Central memory CD8-positive, alpha-beta T cell (primary cell): Measurements from ENCODE around the gene HIPK4.
A peak's percentile ranks its signal among the peaks of the same experiment; 100 is the strongest.

ENCODE experiments used
- ATAC-seq: fragments of 150-1000 bp; cut with Tn5 transposase; replicated peaks from 2 replicates; pipeline ENCODE4 v1.10.0; 2022; ENCODE audit warnings: mild to moderate bottlenecking, moderate FRiP score, moderate number of reproducible peaks; ENCODE audit not compliant: poor library complexity, severe bottlenecking; ENCODE audit errors: extremely low read depth
- DNase-seq, 2 donors: peaks; one replicate each; pipeline ENCODE4 v3.0.0; 2021; ENCODE audit warnings: low spot score in 2 of 2
- H3K27ac Mint-ChIP-seq: one replicate; pipeline ENCODE4 v1.8.0; 2022; ENCODE audit warnings: low read depth, mild to moderate bottlenecking, moderate library complexity, mixed read lengths
- H3K27me3 Mint-ChIP-seq: one replicate; pipeline ENCODE4 v1.8.0; 2022; ENCODE audit warnings: mixed read lengths
- H3K36me3 Mint-ChIP-seq: one replicate; pipeline ENCODE4 v1.8.0; 2022; ENCODE audit warnings: mild to moderate bottlenecking, moderate library complexity, mixed read lengths; ENCODE audit not compliant: insufficient read depth
- H3K4me1 Mint-ChIP-seq: one replicate; pipeline ENCODE4 v1.8.0; 2022; ENCODE audit warnings: mixed read lengths
- H3K4me3 Mint-ChIP-seq: one replicate; pipeline ENCODE4 v1.8.0; 2022; ENCODE audit warnings: mild to moderate bottlenecking, moderate library complexity, mixed read lengths
- H3K9me3 Mint-ChIP-seq: one replicate; pipeline ENCODE4 v1.8.0; 2022; ENCODE audit warnings: mixed read lengths

The HIPK4 gene

DNA sequence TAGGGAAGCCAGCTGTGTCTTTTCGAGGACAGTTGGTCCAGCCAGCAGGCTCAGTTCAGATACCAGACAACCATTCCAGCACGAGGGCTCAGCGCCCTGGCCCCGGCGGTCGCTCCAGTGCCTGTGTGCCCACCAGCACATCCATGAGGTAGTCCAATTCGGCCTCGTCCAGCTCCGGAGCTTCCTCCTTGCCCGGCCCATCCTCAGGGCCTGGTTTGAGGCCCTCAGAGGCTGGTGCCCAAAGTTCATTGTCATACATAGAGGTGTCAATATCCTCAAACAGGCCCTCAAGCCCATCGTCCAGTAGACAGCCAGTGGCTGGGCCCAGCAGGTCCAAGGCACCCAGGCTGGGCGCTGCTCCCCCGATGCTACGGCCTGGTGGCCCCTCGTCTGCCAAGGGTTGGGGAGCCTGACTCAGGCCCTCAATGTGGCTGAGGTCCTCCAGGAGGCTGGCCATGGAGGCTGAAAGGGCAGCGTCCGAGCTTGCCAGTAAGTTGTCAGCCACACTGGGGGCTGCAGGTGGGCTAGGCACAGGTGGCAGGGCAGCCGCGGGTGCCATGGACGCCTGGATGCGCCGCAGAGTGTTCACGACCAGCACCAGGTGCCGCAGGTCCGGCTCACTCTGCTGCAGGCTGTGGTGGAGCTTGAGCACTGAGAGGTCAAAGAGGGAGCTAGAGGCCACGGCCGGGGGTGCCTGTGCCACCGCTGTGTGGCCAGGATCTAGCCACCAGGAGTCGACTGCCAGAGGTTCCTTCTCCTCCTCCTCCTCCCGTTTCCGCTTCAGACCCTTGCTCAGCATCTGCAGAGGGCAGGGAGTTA is 33.0 kb upstream of the HIPK4 start:
- Mint-ChIP-seq H3K4me1 (peaks cover 14% of the 10 kb centered on the region), H3K36me3 (peaks cover 20% of the 10 kb centered on the region), H3K27me3 (no peaks in the 10 kb centered on the region), H3K27ac (no peak overlapping the region), H3K9me3 (no peaks in the 10 kb centered on the region), H3K4me3 (peak overlapping the region; percentile 79)
- no peak for ATAC-seq
- no peak for DNase-seq

- DNase-seq (no peak), ATAC-seq (no peak)
- Mint-ChIP-seq H3K36me3 (peaks cover 20% of the 10 kb centered on the region), H3K27ac (peak overlapping the region; percentile 88), H3K27me3 (no peaks in the 10 kb centered on the region), H3K4me3 (peak overlapping the region; percentile 79), H3K9me3 (no peaks in the 10 kb centered on the region), H3K4me1 (peaks cover 20% of the 10 kb centered on the region)
These were observed 32.2 kb upstream of the HIPK4 start for GRCh38 chr19:40421993-40422747.

- peaks cover 25% of the 10 kb centered on the region for H3K4me1 Mint-ChIP-seq
- ATAC-seq (no peak), DNase-seq (peak; percentile 59 to 63)
- no peaks in the 10 kb centered on the region for H3K9me3 Mint-ChIP-seq
- peak overlapping the region; percentile 79 for H3K4me3 Mint-ChIP-seq
- no peaks in the 10 kb centered on the region for H3K27me3 Mint-ChIP-seq
- H3K27ac Mint-ChIP-seq: peak overlapping the region; percentile 88
- H3K36me3 Mint-ChIP-seq: peaks cover 20% of the 10 kb centered on the region
These were observed 31.1 kb upstream of the HIPK4 start for GRCh38 chr19:40420766-40421765.

DNA sequence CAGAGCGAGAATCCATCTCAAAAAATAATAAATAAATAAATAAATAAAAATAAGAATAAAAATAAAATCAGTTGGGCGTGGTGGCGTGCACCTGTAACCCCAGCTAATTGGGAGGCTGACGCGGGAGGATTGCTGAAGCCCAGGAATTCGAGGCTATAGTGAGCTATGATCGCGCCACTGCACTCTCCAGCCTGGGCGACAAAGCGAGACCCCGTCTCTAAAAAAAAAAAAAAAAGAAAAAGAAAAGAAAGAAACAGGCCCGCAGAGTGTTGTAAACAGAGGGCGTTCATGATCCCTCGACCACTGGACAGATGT is 30.4 kb upstream of the HIPK4 start:
- Mint-ChIP-seq H3K27me3 (no peaks in the 10 kb centered on the region), H3K9me3 (no peaks in the 10 kb centered on the region), H3K27ac (peak overlapping the region; percentile 88), H3K4me3 (peak overlapping the region; percentile 79), H3K4me1 (peaks cover 25% of the 10 kb centered on the region), H3K36me3 (peaks cover 16% of the 10 kb centered on the region)
- no peak for DNase-seq
- no peak for ATAC-seq

- Mint-ChIP-seq H3K36me3 (peaks cover 14% of the 10 kb centered on the region), H3K27ac (no peak overlapping the region), H3K4me1 (peaks cover 23% of the 10 kb centered on the region), H3K27me3 (no peaks in the 10 kb centered on the region), H3K9me3 (no peaks in the 10 kb centered on the region), H3K4me3 (peak overlapping the region; percentile 79)
- ATAC-seq: no peak
- no peak for DNase-seq
These were observed 29.8 kb upstream of the HIPK4 start for GRCh38 chr19:40419780-40420179.

- Mint-ChIP-seq H3K27me3 (no peaks in the 10 kb centered on the region), H3K9me3 (no peaks in the 10 kb centered on the region), H3K36me3 (peaks cover 10% of the 10 kb centered on the region), H3K27ac (no peak overlapping the region), H3K4me1 (peaks cover 16% of the 10 kb centered on the region), H3K4me3 (peak overlapping the region; percentile 79)
- DNase-seq (no peak), ATAC-seq (no peak)
These were observed 29.2 kb upstream of the HIPK4 start for GRCh38 chr19:40419066-40419612.

- no peak overlapping the region for H3K4me3 Mint-ChIP-seq
- H3K9me3 Mint-ChIP-seq: no peaks in the 10 kb centered on the region
- peak overlapping the region; percentile 58 for H3K27ac Mint-ChIP-seq
- DNase-seq (no peak), ATAC-seq (no peak)
- H3K27me3 Mint-ChIP-seq: no peaks in the 10 kb centered on the region
- H3K36me3 Mint-ChIP-seq: peaks cover 10% of the 10 kb centered on the region
- H3K4me1 Mint-ChIP-seq: peaks cover 20% of the 10 kb centered on the region
These were observed 28.1 kb upstream of the HIPK4 start for GRCh38 chr19:40418040-40418439.

DNA sequence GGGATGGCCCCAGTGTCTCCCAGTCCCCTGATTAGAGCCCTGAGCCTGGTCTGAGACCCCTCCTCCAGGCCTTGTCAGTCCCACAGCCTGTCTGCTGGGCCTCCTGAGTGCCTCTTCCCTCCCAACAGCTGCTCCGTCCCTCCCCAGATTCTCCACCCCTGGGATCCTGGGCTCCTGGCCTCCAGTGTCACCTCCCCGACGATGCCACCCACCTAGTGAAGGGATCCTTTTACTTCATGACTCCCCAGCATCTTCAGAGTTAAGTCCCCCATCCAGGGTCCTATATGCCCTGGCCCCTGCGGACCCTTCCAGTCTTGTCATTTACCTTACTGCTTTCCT is 27.6 kb upstream of the HIPK4 start:
- Mint-ChIP-seq H3K27me3 (no peaks in the 10 kb centered on the region), H3K27ac (peak overlapping the region; percentile 58), H3K9me3 (no peaks in the 10 kb centered on the region), H3K4me1 (peaks cover 20% of the 10 kb centered on the region), H3K36me3 (peaks cover 10% of the 10 kb centered on the region), H3K4me3 (no peak overlapping the region)
- no peak for DNase-seq
- ATAC-seq: no peak

- DNase-seq: no peak
- H3K36me3 Mint-ChIP-seq: peaks cover 8% of the 10 kb centered on the region
- H3K4me3 Mint-ChIP-seq: no peak overlapping the region
- H3K9me3 Mint-ChIP-seq: no peaks in the 10 kb centered on the region
- H3K4me1 Mint-ChIP-seq: peaks cover 20% of the 10 kb centered on the region
- no peaks in the 10 kb centered on the region for H3K27me3 Mint-ChIP-seq
- H3K27ac Mint-ChIP-seq: peak overlapping the region; percentile 33
- ATAC-seq: no peak
These were observed 27.1 kb upstream of the HIPK4 start for GRCh38 chr19:40416918-40417642.

- H3K27me3 Mint-ChIP-seq: no peaks in the 10 kb centered on the region
- H3K36me3 Mint-ChIP-seq: peaks cover 7% of the 10 kb centered on the region
- H3K9me3 Mint-ChIP-seq: no peaks in the 10 kb centered on the region
- H3K4me3 Mint-ChIP-seq: no peak overlapping the region
- ATAC-seq (no peak), DNase-seq (no peak)
- H3K4me1 Mint-ChIP-seq: peaks cover 20% of the 10 kb centered on the region
- peak overlapping the region; percentile 32 for H3K27ac Mint-ChIP-seq
These were observed 25.8 kb upstream of the HIPK4 start for GRCh38 chr19:40415768-40416167.

DNA sequence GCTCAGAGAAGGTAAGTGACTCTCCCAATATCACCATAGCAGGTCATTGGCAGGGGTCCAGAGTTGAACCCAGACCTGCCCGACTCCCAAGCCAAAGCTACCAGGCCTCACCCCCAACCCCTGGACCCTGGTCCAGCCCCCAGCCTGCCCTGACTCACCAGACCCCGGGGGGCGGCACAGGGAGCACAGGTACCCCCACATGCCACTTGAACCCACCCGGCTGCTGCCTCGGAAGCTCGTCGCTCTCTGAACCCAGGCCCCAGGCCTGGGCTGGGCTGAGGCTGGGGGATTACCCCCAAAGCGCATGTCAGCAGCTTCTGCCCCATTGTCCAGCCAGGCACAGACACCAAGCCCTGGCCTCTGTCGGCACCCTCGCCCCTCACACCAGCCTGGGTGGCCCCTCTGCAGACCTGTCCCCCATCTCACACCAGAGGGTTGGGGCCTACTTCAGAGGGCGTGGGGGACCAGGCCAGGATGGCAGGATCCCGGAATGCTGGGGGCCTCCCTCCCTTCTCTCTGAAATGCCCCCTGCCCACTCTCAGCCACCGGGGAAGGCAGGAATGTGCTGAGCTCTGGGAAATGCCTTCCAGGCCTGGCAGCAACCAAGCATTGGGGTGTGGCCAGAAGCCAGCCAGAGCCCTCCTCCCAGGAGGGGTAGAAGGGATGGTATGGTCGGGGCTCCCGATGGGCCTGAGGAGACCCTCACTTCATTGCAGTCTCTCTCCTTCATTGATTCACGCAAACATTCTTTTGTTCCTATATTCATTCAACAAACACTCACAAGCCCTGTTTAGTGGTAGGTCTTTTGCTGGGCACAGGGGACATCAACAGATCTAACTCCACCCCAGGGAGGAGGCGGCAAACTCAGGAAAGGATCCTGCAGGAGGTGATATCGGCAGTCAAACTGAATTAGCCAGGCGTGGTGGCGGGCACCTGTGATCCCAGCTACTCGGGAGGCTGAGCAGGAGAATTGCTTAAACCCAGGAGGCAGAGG is 24.9 kb upstream of the HIPK4 start:
- Mint-ChIP-seq H3K4me3 (no peak overlapping the region), H3K27me3 (no peaks in the 10 kb centered on the region), H3K9me3 (no peaks in the 10 kb centered on the region), H3K4me1 (peaks cover 16% of the 10 kb centered on the region), H3K27ac (peak overlapping the region; percentile 32), H3K36me3 (peaks cover 4% of the 10 kb centered on the region)
- ATAC-seq (no peak), DNase-seq (no peak)
